GM23338 (cell line): ENCODE data around the gene PLEKHA8. TPM values are rescaled to one million over a fixed set of nuclear protein-coding genes. Genes with fewer than 3 reads are reported as not detected.

ENCODE experiments used
- ATAC-seq: fragments of 200-7000 bp; cut with Tn5 transposase; 3 replicates; pipeline ENCODE4 v1.9.1; 2020
- DNase-seq: peaks from one replicate; pipeline ENCODE4 v3.0.0-alpha.2; 2015; ENCODE audit warnings: low spot score
- H2AFZ ChIP-seq: fragments of 200-600 bp; sonication (generic); 2 replicates; pipeline ENCODE4 v1.8.0; 2016; ENCODE audit warnings: antibody characterized with exemption, mild to moderate bottlenecking, moderate library complexity
- H3F3A ChIP-seq: fragments of 200-600 bp; sonication (generic); replicated peaks from 2 replicates; pipeline ENCODE4 v1.8.0; 2017; ENCODE audit warnings: antibody characterized with exemption, mixed run types, low read depth
- H3K27ac ChIP-seq: fragments of 200-600 bp; sonication (generic); 2 replicates; pipeline ENCODE4 v1.6.1; 2016; ENCODE audit warnings: low read depth
- H3K27me3 ChIP-seq: fragments of 200-600 bp; sonication (generic); 2 replicates; pipeline ENCODE4 v1.8.0; 2016; ENCODE audit warnings: mild to moderate bottlenecking, mixed run types, moderate library complexity; ENCODE audit not compliant: insufficient read depth
- H3K36me3 ChIP-seq: fragments of 200-600 bp; sonication (generic); 2 replicates; pipeline ENCODE4 v1.8.0; 2016; ENCODE audit warnings: mild to moderate bottlenecking; ENCODE audit not compliant: insufficient read depth
- H3K4me1 ChIP-seq: fragments of 200-600 bp; sonication (generic); 2 replicates; pipeline ENCODE4 v1.8.0; 2016; ENCODE audit warnings: mild to moderate bottlenecking, moderate library complexity; ENCODE audit not compliant: insufficient read depth
- H3K4me2 ChIP-seq: fragments of 200-600 bp; sonication (generic); 2 replicates; pipeline ENCODE4 v1.7.1; 2017; ENCODE audit warnings: mixed run types
- H3K4me3 ChIP-seq: fragments of 200-600 bp; sonication (generic); 2 replicates; pipeline ENCODE4 v1.6.1; 2016; ENCODE audit warnings: mixed run types
- H3K79me2 ChIP-seq: fragments of 200-600 bp; sonication (generic); replicated peaks from 2 replicates; pipeline ENCODE4 v1.8.0; 2017; ENCODE audit warnings: mild to moderate bottlenecking; ENCODE audit not compliant: insufficient read depth
- H3K9me2 ChIP-seq: fragments of 200-600 bp; sonication (generic); 2 replicates; pipeline ENCODE4 v1.8.0; 2017; ENCODE audit not compliant: insufficient read depth
- H4K20me1 ChIP-seq: fragments of 200-600 bp; sonication (generic); replicated peaks from 2 replicates; pipeline ENCODE4 v1.8.0; 2017; ENCODE audit warnings: mild to moderate bottlenecking; ENCODE audit not compliant: insufficient read depth
- H3K27ac Mint-ChIP-seq: 2 replicates; pipeline ENCODE4 v1.8.0; 2020; ENCODE audit warnings: inconsistent platforms, mild to moderate bottlenecking, moderate library complexity, mixed read lengths
- H3K27me3 Mint-ChIP-seq: 3 replicates; pipeline ENCODE4 v1.8.0; 2022; ENCODE audit warnings: low read depth, mild to moderate bottlenecking, moderate library complexity, mixed read lengths, inconsistent platforms; ENCODE audit not compliant: insufficient read depth, poor library complexity
- H3K36me3 Mint-ChIP-seq: 3 replicates; pipeline ENCODE4 v1.8.0; 2021; ENCODE audit warnings: low read depth, mild to moderate bottlenecking, inconsistent platforms, moderate library complexity, mixed read lengths
- H3K4me1 Mint-ChIP-seq: 3 replicates; pipeline ENCODE4 v1.8.0; 2020; ENCODE audit warnings: mild to moderate bottlenecking, inconsistent platforms, mixed read lengths
- H3K4me3 Mint-ChIP-seq: 3 replicates; pipeline ENCODE4 v1.8.0; 2021; ENCODE audit warnings: moderate library complexity, mild to moderate bottlenecking, inconsistent platforms, mixed read lengths
- H3K9me3 Mint-ChIP-seq: 3 replicates; pipeline ENCODE4 v1.8.0; 2020; ENCODE audit warnings: moderate library complexity, mild to moderate bottlenecking, inconsistent platforms, mixed read lengths
- CREB1 ChIP-seq: fragments of 250-450 bp; sonication (Bioruptor Pico); IDR thresholded peaks from 2 replicates; pipeline ENCODE4 v1.5.0; 2020; ENCODE audit warnings: low read depth, mild to moderate bottlenecking, moderate library complexity
- EZH2 ChIP-seq: fragments of 200-600 bp; sonication (generic); IDR thresholded peaks from one replicate; pipeline ENCODE4 v1.8.0; 2017; ENCODE audit warnings: antibody characterized with exemption, mild to moderate bottlenecking, low read depth; ENCODE audit not compliant: unreplicated experiment
- EZH2phosphoT487 ChIP-seq: fragments of 200-600 bp; sonication (generic); IDR thresholded peaks from one replicate; pipeline ENCODE4 v1.8.1; 2018; ENCODE audit warnings: antibody characterized with exemption; ENCODE audit not compliant: unreplicated experiment
- JUNB ChIP-seq: IDR thresholded peaks from one replicate; pipeline ENCODE4 v1.6.1; 2016; ENCODE audit warnings: antibody characterized with exemption; ENCODE audit not compliant: unreplicated experiment
- NANOG ChIP-seq: IDR thresholded peaks from 2 replicates; pipeline ENCODE4 v1.6.1; 2016; ENCODE audit warnings: antibody characterized with exemption, borderline replicate concordance
- POLR2AphosphoS5 ChIP-seq: IDR thresholded peaks from 2 replicates; pipeline ENCODE4 v1.6.1; 2016; ENCODE audit warnings: antibody characterized with exemption, low read depth
- STAT1 ChIP-seq: IDR thresholded peaks from one replicate; pipeline ENCODE4 v1.6.1; 2016; ENCODE audit warnings: antibody characterized with exemption; ENCODE audit not compliant: unreplicated experiment
- ZNF331 ChIP-seq: fragments of 250-450 bp; sonication (Bioruptor Pico); IDR thresholded peaks from 2 replicates; pipeline ENCODE4 v1.5.0; 2020; ENCODE audit warnings: low read depth, mild to moderate bottlenecking, moderate library complexity
- polyA plus RNA-seq: library from polyadenylated mRNA; unstranded; fragments of >200 nt; fragmentation: Nextera tagmentation; extraction: Ambion mirVana; gene quantifications from 2 replicates; pipeline ENCODE4 v1.2.1, GENCODE V29; 2016
- total RNA-seq: library from RNA; depleted of rRNA; stranded (reverse); fragments of >200 nt; shearing (Covaris generic); gene quantifications from 2 replicates; pipeline ENCODE4 v1.2.3, GENCODE V29; 2014
- TF ChIP-seq, protein P1 (sequence below): IDR thresholded peaks from one replicate; pipeline ENCODE4 v1.6.1; 2018; ENCODE audit warnings: antibody characterized with exemption; ENCODE audit not compliant: unreplicated experiment
- TF ChIP-seq, protein P2 (sequence below): IDR thresholded peaks from 2 replicates; pipeline ENCODE4 v1.6.1; 2016; ENCODE audit warnings: antibody characterized with exemption
- TF ChIP-seq, protein P3 (sequence below): fragments of 250-450 bp; sonication (Bioruptor Pico); IDR thresholded peaks from 2 replicates; pipeline ENCODE4 v1.5.0; 2020; ENCODE audit warnings: mild to moderate bottlenecking, moderate library complexity

PLEKHA8 gene
- total and polyA plus RNA-seq, 2 experiments from 2014 or later: 11.6 to 44.9 TPM

DNA sequence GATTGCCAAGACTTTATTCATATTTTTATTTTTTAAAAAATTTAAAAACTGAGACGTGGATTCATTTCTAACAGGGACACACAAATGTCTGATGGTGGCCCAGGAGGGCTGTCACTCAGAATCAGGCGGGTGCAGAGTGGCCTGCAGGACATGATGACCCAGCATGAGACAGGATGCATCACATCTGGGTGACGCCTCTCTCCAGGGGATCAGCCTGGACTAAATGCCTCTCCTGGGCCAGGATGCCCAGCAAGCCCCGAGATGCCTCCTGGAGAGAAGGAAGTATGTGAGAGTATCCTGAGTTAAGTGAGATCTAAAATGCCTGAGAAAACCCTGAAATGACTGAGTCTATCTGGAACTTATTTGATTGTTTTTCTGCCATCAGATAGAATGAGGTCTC lies 89.7 kb downstream of the PLEKHA8 start:
- Histone ChIP-seq H3K4me2 (no peak overlapping the region), H3K27me3 (no peaks in the 10 kb centered on the region), H2AFZ (no peak overlapping the region), H4K20me1 (no peaks in the 10 kb centered on the region), H3F3A (peaks cover 26% of the 10 kb centered on the region), H3K4me3 (no peak overlapping the region), H3K79me2 (no peaks in the 10 kb centered on the region), H3K27ac (no peak overlapping the region), H3K4me1 (no peaks in the 10 kb centered on the region), H3K36me3 (no peaks in the 10 kb centered on the region), H3K9me2 (no peaks in the 10 kb centered on the region)
- Mint-ChIP-seq H3K4me3 (no peak overlapping the region), H3K27me3 (peaks cover 2% of the 10 kb centered on the region), H3K4me1 (no peaks in the 10 kb centered on the region), H3K9me3 (peaks cover 25% of the 10 kb centered on the region), H3K27ac (no peak overlapping the region), H3K36me3 (peaks cover 13% of the 10 kb centered on the region)
- DNase-seq (no peak), ATAC-seq (no peak)
- no peak for TF ChIP-seq POLR2AphosphoS5

DNA sequence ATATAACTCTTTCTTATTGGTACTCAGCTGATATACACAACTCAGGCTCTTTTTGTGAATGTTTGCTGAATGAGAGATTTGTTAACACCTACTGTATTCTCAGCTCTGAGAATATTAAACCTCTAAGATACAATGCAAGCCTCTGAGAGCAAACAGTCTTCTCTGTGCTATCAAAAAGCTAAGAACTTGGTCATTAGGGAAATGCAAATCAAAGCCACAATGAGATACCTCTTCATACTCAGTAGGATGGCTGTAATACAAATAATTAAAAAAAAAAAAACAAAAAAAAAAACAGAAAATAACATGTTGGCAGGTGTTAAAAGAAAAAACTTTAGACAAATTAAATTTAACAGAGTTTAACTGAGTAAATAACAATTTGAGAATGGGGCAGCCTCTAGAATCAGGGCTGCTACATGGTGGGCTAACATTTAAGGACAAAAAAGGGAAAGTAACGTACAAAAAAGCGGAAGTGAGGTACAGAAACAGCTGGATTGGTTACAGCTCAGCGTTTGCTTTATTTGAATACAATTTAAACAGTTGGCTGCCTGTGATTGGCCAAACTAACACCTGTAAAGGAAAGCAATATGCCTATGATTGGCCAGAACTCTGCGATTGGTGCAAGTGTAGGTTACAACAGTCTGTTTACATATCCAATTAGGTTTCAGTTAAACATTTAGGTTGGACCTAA lies 91.8 kb downstream of the PLEKHA8 start:
- Histone ChIP-seq H3K79me2 (no peaks in the 10 kb centered on the region), H4K20me1 (no peaks in the 10 kb centered on the region), H3F3A (peaks cover 18% of the 10 kb centered on the region), H3K27me3 (no peaks in the 10 kb centered on the region), H2AFZ (no peak overlapping the region), H3K27ac (no peak overlapping the region), H3K4me1 (no peaks in the 10 kb centered on the region), H3K4me2 (no peak overlapping the region), H3K4me3 (no peak overlapping the region), H3K36me3 (no peaks in the 10 kb centered on the region), H3K9me2 (no peaks in the 10 kb centered on the region)
- H3K4me3 Mint-ChIP-seq: no peak overlapping the region
- ATAC-seq (no peak), DNase-seq (no peak)
- H3K27me3 Mint-ChIP-seq: peaks cover under 1% of the 10 kb centered on the region
- no peak for TF ChIP-seq JUNB
- no peak for TF ChIP-seq STAT1
- TF ChIP-seq POLR2AphosphoS5: no peak
- no peak for TF ChIP-seq EZH2
- TF ChIP-seq, protein P1, sequence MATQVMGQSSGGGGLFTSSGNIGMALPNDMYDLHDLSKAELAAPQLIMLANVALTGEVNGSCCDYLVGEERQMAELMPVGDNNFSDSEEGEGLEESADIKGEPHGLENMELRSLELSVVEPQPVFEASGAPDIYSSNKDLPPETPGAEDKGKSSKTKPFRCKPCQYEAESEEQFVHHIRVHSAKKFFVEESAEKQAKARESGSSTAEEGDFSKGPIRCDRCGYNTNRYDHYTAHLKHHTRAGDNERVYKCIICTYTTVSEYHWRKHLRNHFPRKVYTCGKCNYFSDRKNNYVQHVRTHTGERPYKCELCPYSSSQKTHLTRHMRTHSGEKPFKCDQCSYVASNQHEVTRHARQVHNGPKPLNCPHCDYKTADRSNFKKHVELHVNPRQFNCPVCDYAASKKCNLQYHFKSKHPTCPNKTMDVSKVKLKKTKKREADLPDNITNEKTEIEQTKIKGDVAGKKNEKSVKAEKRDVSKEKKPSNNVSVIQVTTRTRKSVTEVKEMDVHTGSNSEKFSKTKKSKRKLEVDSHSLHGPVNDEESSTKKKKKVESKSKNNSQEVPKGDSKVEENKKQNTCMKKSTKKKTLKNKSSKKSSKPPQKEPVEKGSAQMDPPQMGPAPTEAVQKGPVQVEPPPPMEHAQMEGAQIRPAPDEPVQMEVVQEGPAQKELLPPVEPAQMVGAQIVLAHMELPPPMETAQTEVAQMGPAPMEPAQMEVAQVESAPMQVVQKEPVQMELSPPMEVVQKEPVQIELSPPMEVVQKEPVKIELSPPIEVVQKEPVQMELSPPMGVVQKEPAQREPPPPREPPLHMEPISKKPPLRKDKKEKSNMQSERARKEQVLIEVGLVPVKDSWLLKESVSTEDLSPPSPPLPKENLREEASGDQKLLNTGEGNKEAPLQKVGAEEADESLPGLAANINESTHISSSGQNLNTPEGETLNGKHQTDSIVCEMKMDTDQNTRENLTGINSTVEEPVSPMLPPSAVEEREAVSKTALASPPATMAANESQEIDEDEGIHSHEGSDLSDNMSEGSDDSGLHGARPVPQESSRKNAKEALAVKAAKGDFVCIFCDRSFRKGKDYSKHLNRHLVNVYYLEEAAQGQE: no peak
- TF ChIP-seq, protein P2, sequence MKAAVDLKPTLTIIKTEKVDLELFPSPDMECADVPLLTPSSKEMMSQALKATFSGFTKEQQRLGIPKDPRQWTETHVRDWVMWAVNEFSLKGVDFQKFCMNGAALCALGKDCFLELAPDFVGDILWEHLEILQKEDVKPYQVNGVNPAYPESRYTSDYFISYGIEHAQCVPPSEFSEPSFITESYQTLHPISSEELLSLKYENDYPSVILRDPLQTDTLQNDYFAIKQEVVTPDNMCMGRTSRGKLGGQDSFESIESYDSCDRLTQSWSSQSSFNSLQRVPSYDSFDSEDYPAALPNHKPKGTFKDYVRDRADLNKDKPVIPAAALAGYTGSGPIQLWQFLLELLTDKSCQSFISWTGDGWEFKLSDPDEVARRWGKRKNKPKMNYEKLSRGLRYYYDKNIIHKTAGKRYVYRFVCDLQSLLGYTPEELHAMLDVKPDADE: no peak
- TF ChIP-seq, protein P3, sequence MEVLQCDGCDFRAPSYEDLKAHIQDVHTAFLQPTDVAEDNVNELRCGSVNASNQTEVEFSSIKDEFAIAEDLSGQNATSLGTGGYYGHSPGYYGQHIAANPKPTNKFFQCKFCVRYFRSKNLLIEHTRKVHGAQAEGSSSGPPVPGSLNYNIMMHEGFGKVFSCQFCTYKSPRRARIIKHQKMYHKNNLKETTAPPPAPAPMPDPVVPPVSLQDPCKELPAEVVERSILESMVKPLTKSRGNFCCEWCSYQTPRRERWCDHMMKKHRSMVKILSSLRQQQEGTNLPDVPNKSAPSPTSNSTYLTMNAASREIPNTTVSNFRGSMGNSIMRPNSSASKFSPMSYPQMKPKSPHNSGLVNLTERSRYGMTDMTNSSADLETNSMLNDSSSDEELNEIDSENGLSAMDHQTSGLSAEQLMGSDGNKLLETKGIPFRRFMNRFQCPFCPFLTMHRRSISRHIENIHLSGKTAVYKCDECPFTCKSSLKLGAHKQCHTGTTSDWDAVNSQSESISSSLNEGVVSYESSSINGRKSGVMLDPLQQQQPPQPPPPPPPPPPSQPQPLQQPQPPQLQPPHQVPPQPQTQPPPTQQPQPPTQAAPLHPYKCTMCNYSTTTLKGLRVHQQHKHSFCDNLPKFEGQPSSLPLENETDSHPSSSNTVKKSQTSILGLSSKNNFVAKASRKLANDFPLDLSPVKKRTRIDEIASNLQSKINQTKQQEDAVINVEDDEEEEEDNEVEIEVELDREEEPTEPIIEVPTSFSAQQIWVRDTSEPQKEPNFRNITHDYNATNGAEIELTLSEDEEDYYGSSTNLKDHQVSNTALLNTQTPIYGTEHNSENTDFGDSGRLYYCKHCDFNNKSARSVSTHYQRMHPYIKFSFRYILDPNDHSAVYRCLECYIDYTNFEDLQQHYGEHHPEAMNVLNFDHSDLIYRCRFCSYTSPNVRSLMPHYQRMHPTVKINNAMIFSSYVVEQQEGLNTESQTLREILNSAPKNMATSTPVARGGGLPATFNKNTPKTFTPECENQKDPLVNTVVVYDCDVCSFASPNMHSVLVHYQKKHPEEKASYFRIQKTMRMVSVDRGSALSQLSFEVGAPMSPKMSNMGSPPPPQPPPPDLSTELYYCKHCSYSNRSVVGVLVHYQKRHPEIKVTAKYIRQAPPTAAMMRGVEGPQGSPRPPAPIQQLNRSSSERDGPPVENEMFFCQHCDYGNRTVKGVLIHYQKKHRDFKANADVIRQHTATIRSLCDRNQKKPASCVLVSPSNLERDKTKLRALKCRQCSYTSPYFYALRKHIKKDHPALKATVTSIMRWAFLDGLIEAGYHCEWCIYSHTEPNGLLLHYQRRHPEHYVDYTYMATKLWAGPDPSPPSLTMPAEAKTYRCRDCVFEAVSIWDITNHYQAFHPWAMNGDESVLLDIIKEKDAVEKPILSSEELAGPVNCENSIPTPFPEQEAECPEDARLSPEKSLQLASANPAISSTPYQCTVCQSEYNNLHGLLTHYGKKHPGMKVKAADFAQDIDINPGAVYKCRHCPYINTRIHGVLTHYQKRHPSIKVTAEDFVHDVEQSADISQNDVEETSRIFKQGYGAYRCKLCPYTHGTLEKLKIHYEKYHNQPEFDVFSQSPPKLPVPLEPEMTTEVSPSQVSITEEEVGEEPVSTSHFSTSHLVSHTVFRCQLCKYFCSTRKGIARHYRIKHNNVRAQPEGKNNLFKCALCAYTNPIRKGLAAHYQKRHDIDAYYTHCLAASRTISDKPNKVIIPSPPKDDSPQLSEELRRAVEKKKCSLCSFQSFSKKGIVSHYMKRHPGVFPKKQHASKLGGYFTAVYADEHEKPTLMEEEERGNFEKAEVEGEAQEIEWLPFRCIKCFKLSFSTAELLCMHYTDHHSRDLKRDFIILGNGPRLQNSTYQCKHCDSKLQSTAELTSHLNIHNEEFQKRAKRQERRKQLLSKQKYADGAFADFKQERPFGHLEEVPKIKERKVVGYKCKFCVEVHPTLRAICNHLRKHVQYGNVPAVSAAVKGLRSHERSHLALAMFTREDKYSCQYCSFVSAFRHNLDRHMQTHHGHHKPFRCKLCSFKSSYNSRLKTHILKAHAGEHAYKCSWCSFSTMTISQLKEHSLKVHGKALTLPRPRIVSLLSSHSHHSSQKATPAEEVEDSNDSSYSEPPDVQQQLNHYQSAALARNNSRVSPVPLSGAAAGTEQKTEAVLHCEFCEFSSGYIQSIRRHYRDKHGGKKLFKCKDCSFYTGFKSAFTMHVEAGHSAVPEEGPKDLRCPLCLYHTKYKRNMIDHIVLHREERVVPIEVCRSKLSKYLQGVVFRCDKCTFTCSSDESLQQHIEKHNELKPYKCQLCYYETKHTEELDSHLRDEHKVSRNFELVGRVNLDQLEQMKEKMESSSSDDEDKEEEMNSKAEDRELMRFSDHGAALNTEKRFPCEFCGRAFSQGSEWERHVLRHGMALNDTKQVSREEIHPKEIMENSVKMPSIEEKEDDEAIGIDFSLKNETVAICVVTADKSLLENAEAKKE (CRISPR knock-in tag): no peak
- TF ChIP-seq NANOG: no peak
- no peak for TF ChIP-seq CREB1
- no peak for TF ChIP-seq ZNF331 (CRISPR knock-in tag)
- TF ChIP-seq EZH2phosphoT487: no peak
- no peaks in the 10 kb centered on the region for H3K4me1 Mint-ChIP-seq
- H3K36me3 Mint-ChIP-seq: no peaks in the 10 kb centered on the region
- H3K27ac Mint-ChIP-seq: no peak overlapping the region
- peaks cover 5% of the 10 kb centered on the region; the same call in 2 of the 3 replicates for H3K9me3 Mint-ChIP-seq
